SK-N-SH treated with all-trans-retinoic acid at 6 μM for 48 hours (cell line): ENCODE results near the gene OR2S2.

Experiments
- ATAC-seq: fragments of 200-7000 bp; cut with Tn5 transposase; 3 replicates; pipeline ENCODE4 v1.9.1; 2020; ENCODE audit warnings: mild to moderate bottlenecking, moderate library complexity
- ARNTL ChIP-seq: fragments of 450-650 bp; formaldehyde crosslinking; IDR thresholded peaks from 2 replicates; pipeline ENCODE4 v1.5.0; 2020; ENCODE audit warnings: low read depth, mild to moderate bottlenecking, moderate library complexity, borderline replicate concordance
- BACH2 ChIP-seq: fragments of 250-450 bp; sonication (Bioruptor Pico); IDR thresholded peaks from 2 replicates; pipeline ENCODE4 v1.9.0; 2021; ENCODE audit warnings: mild to moderate bottlenecking, borderline replicate concordance
- ESRRG ChIP-seq: fragments of 250-450 bp; sonication (Bioruptor Pico); IDR thresholded peaks from 2 replicates; pipeline ENCODE4 v1.6.1; 2021; ENCODE audit warnings: mild to moderate bottlenecking
- GLIS3 ChIP-seq: fragments of 250-450 bp; sonication (Bioruptor Pico); IDR thresholded peaks from 2 replicates; pipeline ENCODE4 v1.5.0; 2020; ENCODE audit warnings: mild to moderate bottlenecking, moderate library complexity
- PPARA ChIP-seq: fragments of 250-450 bp; sonication (Bioruptor Pico); IDR thresholded peaks from 2 replicates; pipeline ENCODE4 v1.5.0; 2020; ENCODE audit warnings: mild to moderate bottlenecking, borderline replicate concordance
- TCF4 ChIP-seq: fragments of 250-450 bp; sonication (Bioruptor Pico); IDR thresholded peaks from 2 replicates; pipeline ENCODE4 v1.8.0; 2021; ENCODE audit warnings: mild to moderate bottlenecking, moderate library complexity, borderline replicate concordance
- ZC3H10 ChIP-seq: fragments of 250-450 bp; sonication (Bioruptor Pico); IDR thresholded peaks from 2 replicates; pipeline ENCODE4 v1.5.1; 2021; ENCODE audit warnings: mild to moderate bottlenecking, moderate library complexity
- ZFP30 ChIP-seq: fragments of 450-650 bp; formaldehyde crosslinking; IDR thresholded peaks from 2 replicates; pipeline ENCODE4 v1.5.0; 2022; ENCODE audit warnings: mild to moderate bottlenecking, moderate library complexity
- ZNF565 ChIP-seq: fragments of 450-650 bp; formaldehyde crosslinking; conservative IDR thresholded peaks from 2 replicates; pipeline ENCODE4 v1.5.0; 2020; ENCODE audit warnings: low read depth, mild to moderate bottlenecking, moderate library complexity
- ZNF70 ChIP-seq: fragments of 450-650 bp; formaldehyde crosslinking; IDR thresholded peaks from 2 replicates; pipeline ENCODE4 v1.5.0; 2020; ENCODE audit warnings: mild to moderate bottlenecking, moderate library complexity
- ZNF8 ChIP-seq: fragments of 450-650 bp; formaldehyde crosslinking; IDR thresholded peaks from 2 replicates; pipeline ENCODE4 v1.5.0; 2020; ENCODE audit warnings: mild to moderate bottlenecking, moderate library complexity
- TF ChIP-seq, protein P1 (sequence below): fragments of 250-450 bp; sonication (Bioruptor Pico); IDR thresholded peaks from 2 replicates; pipeline ENCODE4 v1.5.0; 2020; ENCODE audit warnings: mild to moderate bottlenecking, moderate library complexity
- TF ChIP-seq, protein P2 (sequence below): fragments of 250-450 bp; sonication (Bioruptor Pico); IDR thresholded peaks from 2 replicates; pipeline ENCODE4 v1.8.0; 2021; ENCODE audit warnings: low read depth, mild to moderate bottlenecking, moderate library complexity, borderline replicate concordance
- TF ChIP-seq, protein P3 (sequence below): fragments of 250-450 bp; sonication (Bioruptor Pico); IDR thresholded peaks from 2 replicates; pipeline ENCODE4 v1.5.1; 2021; ENCODE audit warnings: mild to moderate bottlenecking, moderate library complexity
- TF ChIP-seq, protein P4 (sequence below): fragments of 250-450 bp; sonication (Bioruptor Pico); IDR thresholded peaks from 2 replicates; pipeline ENCODE4 v1.5.1; 2020; ENCODE audit warnings: low read depth, mild to moderate bottlenecking, moderate library complexity
- TF ChIP-seq, protein P5 (sequence below): fragments of 250-450 bp; sonication (Bioruptor Pico); IDR thresholded peaks from 2 replicates; pipeline ENCODE4 v1.8.0; 2020; ENCODE audit warnings: mild to moderate bottlenecking, moderate library complexity, borderline replicate concordance

Gene OR2S2

DNA sequence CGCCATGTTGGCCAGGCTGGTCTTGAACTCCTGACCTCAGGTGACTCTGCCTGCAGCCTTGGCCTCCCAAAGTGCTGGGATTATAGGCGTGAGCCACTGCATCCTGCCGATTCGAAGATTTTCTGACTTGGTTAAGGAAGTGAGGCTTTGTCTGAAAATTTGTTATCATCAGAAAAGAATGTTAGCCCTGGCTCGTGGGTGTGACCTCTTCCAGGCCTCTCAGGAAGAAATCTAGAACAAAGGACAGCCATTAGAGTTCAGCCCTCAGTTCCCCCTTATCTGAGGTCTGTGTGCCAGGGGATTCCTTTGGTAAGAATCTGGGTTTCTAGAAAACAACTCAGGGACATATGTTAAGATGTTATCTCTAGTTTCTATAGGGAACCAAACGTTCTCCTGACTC is 6.2 kb downstream of the OR2S2 start (continued):
- TF ChIP-seq, protein P1, sequence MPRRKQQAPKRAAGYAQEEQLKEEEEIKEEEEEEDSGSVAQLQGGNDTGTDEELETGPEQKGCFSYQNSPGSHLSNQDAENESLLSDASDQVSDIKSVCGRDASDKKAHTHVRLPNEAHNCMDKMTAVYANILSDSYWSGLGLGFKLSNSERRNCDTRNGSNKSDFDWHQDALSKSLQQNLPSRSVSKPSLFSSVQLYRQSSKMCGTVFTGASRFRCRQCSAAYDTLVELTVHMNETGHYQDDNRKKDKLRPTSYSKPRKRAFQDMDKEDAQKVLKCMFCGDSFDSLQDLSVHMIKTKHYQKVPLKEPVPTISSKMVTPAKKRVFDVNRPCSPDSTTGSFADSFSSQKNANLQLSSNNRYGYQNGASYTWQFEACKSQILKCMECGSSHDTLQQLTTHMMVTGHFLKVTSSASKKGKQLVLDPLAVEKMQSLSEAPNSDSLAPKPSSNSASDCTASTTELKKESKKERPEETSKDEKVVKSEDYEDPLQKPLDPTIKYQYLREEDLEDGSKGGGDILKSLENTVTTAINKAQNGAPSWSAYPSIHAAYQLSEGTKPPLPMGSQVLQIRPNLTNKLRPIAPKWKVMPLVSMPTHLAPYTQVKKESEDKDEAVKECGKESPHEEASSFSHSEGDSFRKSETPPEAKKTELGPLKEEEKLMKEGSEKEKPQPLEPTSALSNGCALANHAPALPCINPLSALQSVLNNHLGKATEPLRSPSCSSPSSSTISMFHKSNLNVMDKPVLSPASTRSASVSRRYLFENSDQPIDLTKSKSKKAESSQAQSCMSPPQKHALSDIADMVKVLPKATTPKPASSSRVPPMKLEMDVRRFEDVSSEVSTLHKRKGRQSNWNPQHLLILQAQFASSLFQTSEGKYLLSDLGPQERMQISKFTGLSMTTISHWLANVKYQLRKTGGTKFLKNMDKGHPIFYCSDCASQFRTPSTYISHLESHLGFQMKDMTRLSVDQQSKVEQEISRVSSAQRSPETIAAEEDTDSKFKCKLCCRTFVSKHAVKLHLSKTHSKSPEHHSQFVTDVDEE: no peak
- TF ChIP-seq, protein P2, sequence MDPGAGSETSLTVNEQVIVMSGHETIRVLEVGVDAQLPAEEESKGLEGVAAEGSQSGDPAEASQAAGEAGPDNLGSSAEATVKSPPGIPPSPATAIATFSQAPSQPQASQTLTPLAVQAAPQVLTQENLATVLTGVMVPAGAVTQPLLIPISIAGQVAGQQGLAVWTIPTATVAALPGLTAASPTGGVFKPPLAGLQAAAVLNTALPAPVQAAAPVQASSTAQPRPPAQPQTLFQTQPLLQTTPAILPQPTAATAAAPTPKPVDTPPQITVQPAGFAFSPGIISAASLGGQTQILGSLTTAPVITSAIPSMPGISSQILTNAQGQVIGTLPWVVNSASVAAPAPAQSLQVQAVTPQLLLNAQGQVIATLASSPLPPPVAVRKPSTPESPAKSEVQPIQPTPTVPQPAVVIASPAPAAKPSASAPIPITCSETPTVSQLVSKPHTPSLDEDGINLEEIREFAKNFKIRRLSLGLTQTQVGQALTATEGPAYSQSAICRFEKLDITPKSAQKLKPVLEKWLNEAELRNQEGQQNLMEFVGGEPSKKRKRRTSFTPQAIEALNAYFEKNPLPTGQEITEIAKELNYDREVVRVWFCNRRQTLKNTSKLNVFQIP (CRISPR knock-in tag): no peak
- TF ChIP-seq ARNTL (no peak), ZFP30 (CRISPR knock-in tag) (no peak)

DNA sequence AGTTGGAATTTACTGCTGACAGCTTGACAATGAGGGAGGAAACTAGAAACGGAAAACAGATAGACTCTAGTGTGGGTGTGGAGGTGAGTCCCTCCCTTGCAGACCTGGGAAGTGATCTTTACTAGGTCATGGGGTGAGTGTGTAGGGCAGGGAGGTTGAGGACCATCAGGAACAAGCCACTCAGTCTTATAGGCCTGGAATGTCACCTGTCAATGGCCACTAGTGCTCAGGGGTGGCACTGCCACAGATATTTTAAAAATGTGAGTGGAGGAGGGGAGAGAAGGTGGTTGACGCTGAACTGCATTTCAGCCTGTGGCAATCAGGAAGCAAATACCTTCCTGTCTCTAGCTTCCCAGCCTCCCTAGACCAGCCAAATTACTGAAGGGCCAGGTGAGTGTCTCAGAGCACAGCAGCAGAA is 9.0 kb downstream of the OR2S2 start:
- no peak for ATAC-seq
- TF ChIP-seq ARNTL (no peak), TCF4 (CRISPR knock-in tag) (no peak), ZFP30 (CRISPR knock-in tag) (no peak), GLIS3 (CRISPR knock-in tag) (no peak)
- TF ChIP-seq, protein P2 (CRISPR knock-in tag): no peak
- TF ChIP-seq, protein P3, sequence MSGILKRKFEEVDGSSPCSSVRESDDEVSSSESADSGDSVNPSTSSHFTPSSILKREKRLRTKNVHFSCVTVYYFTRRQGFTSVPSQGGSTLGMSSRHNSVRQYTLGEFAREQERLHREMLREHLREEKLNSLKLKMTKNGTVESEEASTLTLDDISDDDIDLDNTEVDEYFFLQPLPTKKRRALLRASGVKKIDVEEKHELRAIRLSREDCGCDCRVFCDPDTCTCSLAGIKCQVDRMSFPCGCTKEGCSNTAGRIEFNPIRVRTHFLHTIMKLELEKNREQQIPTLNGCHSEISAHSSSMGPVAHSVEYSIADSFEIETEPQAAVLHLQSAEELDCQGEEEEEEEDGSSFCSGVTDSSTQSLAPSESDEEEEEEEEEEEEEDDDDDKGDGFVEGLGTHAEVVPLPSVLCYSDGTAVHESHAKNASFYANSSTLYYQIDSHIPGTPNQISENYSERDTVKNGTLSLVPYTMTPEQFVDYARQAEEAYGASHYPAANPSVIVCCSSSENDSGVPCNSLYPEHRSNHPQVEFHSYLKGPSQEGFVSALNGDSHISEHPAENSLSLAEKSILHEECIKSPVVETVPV (CRISPR knock-in tag): no peak
- TF ChIP-seq, protein P4, sequence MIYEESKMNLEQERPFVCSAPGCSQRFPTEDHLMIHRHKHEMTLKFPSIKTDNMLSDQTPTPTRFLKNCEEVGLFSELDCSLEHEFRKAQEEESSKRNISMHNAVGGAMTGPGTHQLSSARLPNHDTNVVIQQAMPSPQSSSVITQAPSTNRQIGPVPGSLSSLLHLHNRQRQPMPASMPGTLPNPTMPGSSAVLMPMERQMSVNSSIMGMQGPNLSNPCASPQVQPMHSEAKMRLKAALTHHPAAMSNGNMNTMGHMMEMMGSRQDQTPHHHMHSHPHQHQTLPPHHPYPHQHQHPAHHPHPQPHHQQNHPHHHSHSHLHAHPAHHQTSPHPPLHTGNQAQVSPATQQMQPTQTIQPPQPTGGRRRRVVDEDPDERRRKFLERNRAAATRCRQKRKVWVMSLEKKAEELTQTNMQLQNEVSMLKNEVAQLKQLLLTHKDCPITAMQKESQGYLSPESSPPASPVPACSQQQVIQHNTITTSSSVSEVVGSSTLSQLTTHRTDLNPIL (CRISPR knock-in tag): no peak

DNA sequence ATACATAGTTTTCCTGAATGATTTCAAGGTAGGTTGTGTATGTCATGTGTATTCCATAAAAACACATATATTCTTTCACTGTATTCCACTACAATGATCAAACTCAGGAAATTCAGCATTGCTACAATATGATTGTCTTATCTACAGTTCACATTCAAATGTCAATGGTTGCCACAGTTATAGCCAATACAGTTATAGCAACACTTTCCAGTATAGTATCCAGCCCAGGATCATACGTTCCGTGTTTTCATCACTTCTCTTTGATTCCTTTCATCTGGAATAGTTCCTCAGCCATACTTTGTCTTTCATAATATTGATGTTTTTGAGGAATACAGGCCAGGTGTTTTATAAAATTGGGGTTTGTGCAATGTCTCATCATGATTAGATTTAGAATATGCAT is 9.5 kb downstream of the OR2S2 start:
- no peak for ATAC-seq
- TF ChIP-seq ZNF8 (no peak), ZNF565 (CRISPR knock-in tag) (no peak), GLIS3 (CRISPR knock-in tag) (no peak), ESRRG (CRISPR knock-in tag) (no peak), ZC3H10 (CRISPR knock-in tag) (no peak), PPARA (no peak), TCF4 (CRISPR knock-in tag) (no peak), ZNF70 (CRISPR knock-in tag) (no peak), BACH2 (CRISPR knock-in tag) (no peak), ARNTL (no peak), ZFP30 (CRISPR knock-in tag) (no peak)
- TF ChIP-seq, protein P4 (CRISPR knock-in tag): no peak
- TF ChIP-seq, protein P2 (CRISPR knock-in tag): no peak
- TF ChIP-seq, protein P5, sequence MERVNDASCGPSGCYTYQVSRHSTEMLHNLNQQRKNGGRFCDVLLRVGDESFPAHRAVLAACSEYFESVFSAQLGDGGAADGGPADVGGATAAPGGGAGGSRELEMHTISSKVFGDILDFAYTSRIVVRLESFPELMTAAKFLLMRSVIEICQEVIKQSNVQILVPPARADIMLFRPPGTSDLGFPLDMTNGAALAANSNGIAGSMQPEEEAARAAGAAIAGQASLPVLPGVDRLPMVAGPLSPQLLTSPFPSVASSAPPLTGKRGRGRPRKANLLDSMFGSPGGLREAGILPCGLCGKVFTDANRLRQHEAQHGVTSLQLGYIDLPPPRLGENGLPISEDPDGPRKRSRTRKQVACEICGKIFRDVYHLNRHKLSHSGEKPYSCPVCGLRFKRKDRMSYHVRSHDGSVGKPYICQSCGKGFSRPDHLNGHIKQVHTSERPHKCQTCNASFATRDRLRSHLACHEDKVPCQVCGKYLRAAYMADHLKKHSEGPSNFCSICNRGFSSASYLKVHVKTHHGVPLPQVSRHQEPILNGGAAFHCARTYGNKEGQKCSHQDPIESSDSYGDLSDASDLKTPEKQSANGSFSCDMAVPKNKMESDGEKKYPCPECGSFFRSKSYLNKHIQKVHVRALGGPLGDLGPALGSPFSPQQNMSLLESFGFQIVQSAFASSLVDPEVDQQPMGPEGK (CRISPR knock-in tag): no peak
- TF ChIP-seq, protein P3 (CRISPR knock-in tag): no peak
- TF ChIP-seq, protein P1: no peak
